ENCODE data around the gene MAPK8IP3.

MAPK8IP3 gene

DNA sequence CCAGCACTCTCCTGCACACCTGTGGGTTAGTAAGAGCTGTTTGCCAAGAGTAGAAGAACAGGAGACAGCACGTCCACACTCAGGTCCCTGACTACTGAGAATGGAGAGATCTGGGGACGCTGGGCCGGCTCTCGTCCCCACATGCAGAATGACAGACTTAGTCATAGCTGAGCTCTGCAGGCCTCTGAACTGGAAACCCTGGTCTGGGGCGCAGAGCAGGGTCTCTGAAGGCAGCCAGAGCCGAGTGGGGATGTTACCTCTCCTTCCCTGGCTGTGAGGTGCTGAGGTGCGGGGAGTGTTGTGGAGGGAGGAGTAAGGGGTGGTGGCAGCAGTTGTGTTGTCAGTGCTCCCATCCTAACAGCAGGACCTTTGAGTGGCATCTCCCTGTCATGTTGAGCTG is 35.1 kb upstream of the MAPK8IP3 start:
- TF ChIP-seq, protein P1, sequence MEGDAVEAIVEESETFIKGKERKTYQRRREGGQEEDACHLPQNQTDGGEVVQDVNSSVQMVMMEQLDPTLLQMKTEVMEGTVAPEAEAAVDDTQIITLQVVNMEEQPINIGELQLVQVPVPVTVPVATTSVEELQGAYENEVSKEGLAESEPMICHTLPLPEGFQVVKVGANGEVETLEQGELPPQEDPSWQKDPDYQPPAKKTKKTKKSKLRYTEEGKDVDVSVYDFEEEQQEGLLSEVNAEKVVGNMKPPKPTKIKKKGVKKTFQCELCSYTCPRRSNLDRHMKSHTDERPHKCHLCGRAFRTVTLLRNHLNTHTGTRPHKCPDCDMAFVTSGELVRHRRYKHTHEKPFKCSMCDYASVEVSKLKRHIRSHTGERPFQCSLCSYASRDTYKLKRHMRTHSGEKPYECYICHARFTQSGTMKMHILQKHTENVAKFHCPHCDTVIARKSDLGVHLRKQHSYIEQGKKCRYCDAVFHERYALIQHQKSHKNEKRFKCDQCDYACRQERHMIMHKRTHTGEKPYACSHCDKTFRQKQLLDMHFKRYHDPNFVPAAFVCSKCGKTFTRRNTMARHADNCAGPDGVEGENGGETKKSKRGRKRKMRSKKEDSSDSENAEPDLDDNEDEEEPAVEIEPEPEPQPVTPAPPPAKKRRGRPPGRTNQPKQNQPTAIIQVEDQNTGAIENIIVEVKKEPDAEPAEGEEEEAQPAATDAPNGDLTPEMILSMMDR (IDR thresholded peaks at IDR 0.05; ENCODE audit: low read depth, low read length): no peak

DNA sequence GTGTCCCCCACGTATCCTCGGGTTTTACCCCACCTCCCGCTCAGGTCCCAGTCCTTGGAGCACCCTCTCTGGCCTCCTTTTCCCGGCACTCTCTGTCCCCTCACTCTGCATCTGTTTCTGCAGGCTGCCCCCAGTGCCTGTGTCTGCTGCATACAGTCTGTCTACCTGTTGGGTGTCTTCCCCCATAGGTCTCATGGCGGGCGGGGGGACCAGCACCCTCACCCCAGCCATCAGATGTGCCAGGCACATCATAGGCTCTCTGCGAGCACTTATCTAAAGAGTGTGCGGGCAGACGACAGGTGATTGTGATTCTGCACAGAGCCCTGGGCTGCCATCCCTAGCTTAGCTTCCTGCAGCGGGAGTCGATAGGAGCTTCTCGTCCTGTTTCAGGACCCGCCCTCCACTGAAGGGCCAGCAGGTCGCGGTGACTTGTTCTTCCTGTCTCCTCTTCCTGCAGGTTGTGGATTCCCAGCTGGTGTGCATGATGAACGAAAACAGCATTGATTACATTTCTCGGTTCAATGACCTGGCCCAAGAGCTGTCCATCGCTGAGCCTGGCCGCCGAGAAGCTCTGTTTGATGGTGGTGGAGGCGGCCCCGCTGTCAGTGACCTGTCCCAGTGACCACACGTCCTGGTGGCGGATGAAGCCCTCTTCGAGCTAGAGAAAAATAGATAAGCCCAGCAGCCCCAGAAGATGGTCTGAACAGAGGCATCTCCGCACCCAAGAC is 32.4 kb upstream of the MAPK8IP3 start:
- TF ChIP-seq, protein P1 (IDR thresholded peaks at IDR 0.05; ENCODE audit: low read depth, low read length): no peak
- DNase-seq (ENCODE audit: extremely low read depth, low read depth): no peak

More for the DNA sequence above, 35.1 kb upstream of the MAPK8IP3 start:
- no peak for DNase-seq (ENCODE audit: extremely low read depth, low read depth)

DNA sequence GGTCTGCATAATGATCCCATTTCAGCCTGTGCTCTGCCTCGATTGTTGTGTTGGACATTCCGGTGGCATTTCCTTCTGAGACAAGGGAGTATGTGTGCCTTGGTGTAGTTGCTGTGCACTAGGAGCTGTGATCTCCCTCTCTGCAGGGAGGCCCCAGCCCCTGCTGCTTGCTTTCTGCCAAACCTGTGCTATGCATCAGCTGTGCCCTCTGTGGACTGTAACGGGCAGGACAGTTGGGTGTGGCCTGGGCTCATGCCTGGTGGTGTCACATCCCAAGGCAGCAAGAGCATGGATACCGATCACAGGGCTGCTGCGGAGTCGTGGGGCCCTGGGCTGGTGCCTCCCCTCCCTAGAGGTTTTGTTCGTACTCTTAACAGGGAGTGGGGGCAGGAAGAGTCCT is 31.7 kb upstream of the MAPK8IP3 start:
- DNase-seq (ENCODE audit: extremely low read depth, low read depth): no peak
- TF ChIP-seq, protein P1 (IDR thresholded peaks at IDR 0.05; ENCODE audit: low read depth, low read length): no peak

DNA sequence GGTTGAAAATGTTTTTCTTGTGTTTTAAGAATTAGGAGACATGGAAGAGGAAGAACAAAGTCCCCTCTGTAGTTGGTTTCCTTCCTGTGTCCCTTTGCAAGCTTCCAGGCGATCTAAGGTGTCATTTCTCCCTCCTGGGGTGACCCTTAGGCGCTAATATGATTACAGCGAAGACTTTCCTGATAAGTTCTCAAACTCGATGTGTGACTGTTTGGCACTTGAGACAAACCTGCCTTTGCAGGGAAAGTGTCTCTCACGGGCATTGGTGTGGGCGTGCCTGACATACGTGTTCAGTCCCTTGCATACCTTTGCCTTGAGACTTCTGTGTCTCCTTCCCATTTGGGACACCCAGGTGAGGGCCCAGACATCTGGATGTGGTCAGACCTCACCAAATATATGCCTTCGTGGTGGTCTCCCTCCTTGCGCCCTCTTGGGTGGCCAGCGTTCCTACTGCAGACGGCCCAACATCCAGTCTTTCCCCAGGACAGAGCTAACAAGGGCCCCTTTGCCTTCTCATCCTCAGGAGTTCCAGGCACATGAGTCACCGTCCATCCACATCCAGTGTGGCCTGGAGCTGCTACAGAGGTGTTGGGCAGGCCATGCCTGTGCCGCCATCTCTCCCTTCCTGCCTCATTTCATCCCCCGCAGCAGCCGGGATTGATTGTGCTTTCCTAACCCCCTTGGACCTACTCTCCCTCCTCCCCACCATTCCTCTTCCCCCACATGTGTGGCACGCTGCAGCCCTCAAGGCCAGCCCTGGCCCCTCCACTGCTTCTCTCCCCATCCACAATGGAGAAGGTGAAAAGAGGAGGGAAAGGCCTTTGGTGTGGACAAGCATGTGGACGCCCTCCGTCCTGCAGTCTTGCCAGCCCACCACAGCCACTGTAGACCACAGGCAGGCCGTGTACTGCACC is 31.0 kb upstream of the MAPK8IP3 start:
- no peak for DNase-seq (ENCODE audit: extremely low read depth, low read depth)
- TF ChIP-seq, protein P1 (IDR thresholded peaks at IDR 0.05; ENCODE audit: low read depth, low read length): no peak

DNA sequence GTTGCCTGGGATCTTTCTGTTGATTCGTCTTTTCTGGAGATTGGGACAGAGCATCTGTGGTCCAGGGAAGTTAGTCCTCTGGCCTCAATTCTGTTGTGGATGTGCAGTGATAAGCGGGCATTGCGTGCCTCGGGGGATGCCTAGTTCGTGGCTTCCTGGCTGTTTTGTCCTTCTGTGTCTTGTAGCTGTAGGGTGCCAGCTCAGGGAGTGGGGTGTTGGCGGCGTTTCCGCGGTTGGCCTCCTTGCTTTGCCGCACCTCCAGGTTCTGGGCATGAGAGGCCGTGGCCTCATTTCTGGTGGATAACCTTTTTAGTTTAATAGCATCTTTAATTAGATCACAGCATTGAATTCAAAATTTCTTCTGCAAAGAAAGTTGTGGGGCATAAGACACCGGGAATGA is 29.3 kb upstream of the MAPK8IP3 start:
- no peak for DNase-seq (ENCODE audit: extremely low read depth, low read depth)
- TF ChIP-seq, protein P1 (IDR thresholded peaks at IDR 0.05; ENCODE audit: low read depth, low read length): no peak

DNA sequence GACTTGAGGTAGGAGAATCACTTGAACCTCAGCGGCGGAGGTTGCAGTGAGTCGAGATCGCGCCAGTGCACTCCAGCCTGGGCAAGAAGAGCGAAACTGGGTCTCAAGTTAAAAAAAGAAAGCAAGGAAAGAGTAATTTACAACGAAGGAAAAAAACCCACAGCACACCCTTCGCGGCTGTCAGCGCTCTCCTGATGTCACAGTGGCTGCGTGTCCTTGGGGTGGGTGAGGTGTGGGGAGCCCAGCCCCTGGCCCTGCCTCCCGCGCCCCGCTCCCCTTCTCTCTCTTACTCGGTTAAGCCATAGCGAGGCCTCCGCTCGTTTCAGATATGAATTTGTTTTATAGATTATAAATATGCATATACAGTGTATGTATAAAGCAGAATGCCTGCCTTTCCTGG is 28.7 kb upstream of the MAPK8IP3 start:
- TF ChIP-seq, protein P1 (IDR thresholded peaks at IDR 0.05; ENCODE audit: low read depth, low read length): no peak
- DNase-seq (ENCODE audit: extremely low read depth, low read depth): no peak

DNA sequence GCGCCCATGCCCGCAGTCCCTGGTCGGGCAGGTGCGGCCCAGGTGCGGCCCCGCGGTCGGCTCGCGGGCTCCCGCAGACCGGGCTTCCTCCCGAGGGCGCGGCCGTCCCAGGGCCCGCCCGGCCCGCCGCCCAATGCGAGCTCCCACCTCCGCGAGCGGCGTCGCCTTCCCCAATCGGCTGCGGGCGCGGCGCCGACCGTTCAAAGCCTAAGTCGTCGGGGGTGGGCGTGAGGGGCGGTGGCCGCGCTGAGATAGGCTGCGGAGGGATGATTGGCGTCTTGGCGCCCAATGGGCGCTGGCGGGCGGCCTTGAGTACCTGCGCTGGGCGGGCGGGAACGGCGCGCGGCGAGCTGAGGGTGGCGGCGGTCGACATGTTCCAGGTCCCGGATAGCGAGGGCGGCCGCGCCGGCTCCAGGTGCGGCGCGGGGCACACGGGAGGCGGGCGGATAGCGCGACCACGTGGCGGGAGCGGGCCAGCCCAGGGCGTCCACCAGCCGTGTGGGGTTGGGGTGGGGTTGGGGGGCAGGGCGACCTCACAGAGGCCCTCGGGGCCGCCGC is 28.0 kb upstream of the MAPK8IP3 start, which contains the start of gene JPT2:
Gene JPT2 (plus strand): TSS at position 338 of the 558 bp plus-strand sequence. CDS start 34 bp downstream, at position 372.
- peak; percentile 89 for DNase-seq (ENCODE audit: extremely low read depth, low read depth)
- TF ChIP-seq, protein P1 (IDR thresholded peaks at IDR 0.05; ENCODE audit: low read depth, low read length): no peak

Data from AG09319 (cell line).